Measurements from ENCODE around the gene SIGLECL1.

Gene SIGLECL1

GRCh38 chr19:51253088-51253806, 2.4 kb downstream of the SIGLECL1 start:
- DNase-seq = no peak

GRCh38 chr19:51256155-51256625, 5.3 kb downstream of the SIGLECL1 start:
- no peak for DNase-seq

- DNase-seq = no peak
These were observed 6.6 kb downstream of the SIGLECL1 start for GRCh38 chr19:51257471-51257870.

GRCh38 chr19:51258165-51259160, 7.6 kb downstream of the SIGLECL1 start:
- no peak for DNase-seq

- DNase-seq = peak; percentile 18 to 27
These were observed 8.7 kb downstream of the SIGLECL1 start for GRCh38 chr19:51259348-51260245.

- DNase-seq = no peak
These were observed 12.9 kb downstream of the SIGLECL1 start for GRCh38 chr19:51263808-51264207.

GRCh38 chr19:51271067-51271466, 20.2 kb downstream of the SIGLECL1 start:
- no peak for DNase-seq

- DNase-seq = no peak
These were observed 21.4 kb downstream of the SIGLECL1 start for GRCh38 chr19:51272183-51272810.

GRCh38 chr19:51274049-51274770, 23.3 kb downstream of the SIGLECL1 start:
- DNase-seq = no peak

- no peak for DNase-seq
These were observed 26.2 kb downstream of the SIGLECL1 start for GRCh38 chr19:51277112-51277511.

GRCh38 chr19:51282335-51282734, 31.5 kb downstream of the SIGLECL1 start:
- no peak for DNase-seq

- no peak for DNase-seq
These were observed 34.8 kb downstream of the SIGLECL1 start for GRCh38 chr19:51285682-51286081.

GRCh38 chr19:51289635-51290034, 38.8 kb downstream of the SIGLECL1 start:
- DNase-seq = no peak

GRCh38 chr19:51292971-51293370, 42.1 kb downstream of the SIGLECL1 start:
- no peak for DNase-seq

GRCh38 chr19:51293571-51294210, 42.8 kb downstream of the SIGLECL1 start:
- DNase-seq = no peak

- DNase-seq = no peak
These were observed 43.5 kb downstream of the SIGLECL1 start for GRCh38 chr19:51294211-51294976.

GRCh38 chr19:51294977-51295375, 44.1 kb downstream of the SIGLECL1 start:
- DNase-seq = no peak

GRCh38 chr19:51295382-51296126, 44.7 kb downstream of the SIGLECL1 start:
- no peak for DNase-seq

- no peak for DNase-seq
These were observed 45.6 kb downstream of the SIGLECL1 start for GRCh38 chr19:51296336-51297093.

Measured in stimulated activated CD4-positive, alpha-beta T cell treated with anti-CD3 and anti-CD28 coated beads, Interleukin-4, amount 100 ng/mL, for 4 hours (primary cell).